CD4-positive, alpha-beta memory T cell (primary cell): ENCODE measurements around the gene OBSCN. TPM values are rescaled to one million over a fixed set of nuclear protein-coding genes. Genes with fewer than 3 reads are reported as not detected.

Source experiments
- CTCF ChIA-PET: fragments of 350-600 bp; sonication (Branson Sonifier 250); formaldehyde crosslinking; loops from one replicate; lab custom pipeline; 2021; ENCODE audit warnings: inconsistent platforms; ENCODE audit not compliant: partially characterized antibody; lab: Charles Lee
- POLR2A ChIA-PET: fragments of 350-600 bp; sonication (Branson Sonifier 250); formaldehyde crosslinking; loops from one replicate; lab custom pipeline; 2021; ENCODE audit not compliant: partially characterized antibody; lab: Charles Lee
- DNase-seq, 5 donors: peaks; one replicate each; pipeline versions ENCODE4 v3.0.0 to v3.0.0-alpha.2; 2020 to 2022; ENCODE audit warnings: mixed read lengths in 1 of 5
- H3K27ac ChIP-seq: one replicate; pipeline ENCODE4 v1.7.0; 2013; ENCODE audit warnings: low read depth, low read length
- H3K27me3 ChIP-seq: 2 replicates; pipeline ENCODE4 v1.7.0; 2013; ENCODE audit warnings: mild to moderate bottlenecking, low read length, moderate library complexity; ENCODE audit not compliant: insufficient read depth
- H3K36me3 ChIP-seq: 2 replicates; pipeline ENCODE4 v1.7.0; 2013; ENCODE audit warnings: mild to moderate bottlenecking, low read length, moderate library complexity; ENCODE audit not compliant: insufficient read depth
- H3K4me1 ChIP-seq: 2 replicates; pipeline ENCODE4 v1.7.0; 2013; ENCODE audit warnings: mild to moderate bottlenecking, low read length, moderate library complexity; ENCODE audit not compliant: insufficient read depth
- H3K4me3 ChIP-seq, 2 donors: one replicate each; pipeline ENCODE4 v1.7.0; 2013; ENCODE audit warnings: low read length in 2 of 2, mild to moderate bottlenecking in 1 of 2
- H3K9me3 ChIP-seq, 2 donors: one replicate each; pipeline ENCODE4 v1.7.0; 2013; ENCODE audit warnings: low read length in 2 of 2, control low read depth in 1 of 2; ENCODE audit not compliant: control insufficient read depth in 1 of 2
- H3K27ac Mint-ChIP-seq, 7 donors: one replicate each; pipeline ENCODE4 v1.8.0; 2020 to 2021; ENCODE audit warnings: mixed read lengths in 7 of 7, mild to moderate bottlenecking in 6 of 7, inconsistent platforms in 3 of 7, moderate library complexity in 3 of 7
- H3K27me3 Mint-ChIP-seq, 2 donors: one replicate each; pipeline ENCODE4 v1.8.0; 2020 to 2021; ENCODE audit warnings: mixed read lengths in 2 of 2
- H3K36me3 Mint-ChIP-seq, 2 donors: one replicate each; pipeline ENCODE4 v1.8.0; 2020 to 2021; ENCODE audit warnings: mixed read lengths in 2 of 2, inconsistent platforms in 1 of 2, mild to moderate bottlenecking in 1 of 2
- H3K4me1 Mint-ChIP-seq, 4 donors: one replicate each; pipeline ENCODE4 v1.8.0; 2020 to 2021; ENCODE audit warnings: mixed read lengths in 4 of 4, mild to moderate bottlenecking in 1 of 4
- H3K4me3 Mint-ChIP-seq, 8 donors: one replicate each; pipeline ENCODE4 v1.8.0; 2020 to 2021; ENCODE audit warnings: mixed read lengths in 8 of 8, mild to moderate bottlenecking in 7 of 8, moderate library complexity in 6 of 8, inconsistent platforms in 3 of 8
- H3K9me3 Mint-ChIP-seq, 8 donors: one replicate each; pipeline ENCODE4 v1.8.0; 2020 to 2021; ENCODE audit warnings: mixed read lengths in 8 of 8, mild to moderate bottlenecking in 5 of 8, inconsistent platforms in 3 of 8, moderate library complexity in 1 of 8
- intact Hi-C: fragments of 100-400 bp; cut with micrococcal nuclease; formaldehyde crosslinking; loops from one replicate; pipeline ENCODE4 v1.15.1; 2023
- polyA plus RNA-seq, 2 donors: library from polyadenylated mRNA; unstranded; fragments of 300-500 nt; fragmentation: Illumina TruSeq; gene quantifications; one replicate each; pipeline ENCODE4 v1.2.3, GENCODE V29; 2021
- total RNA-seq, 2 experiments: library from RNA; stranded (reverse); gene quantifications; one replicate each; pipeline ENCODE4 v1.2.3, GENCODE V29; 2021

OBSCN gene
- total and polyA plus RNA-seq, 4 experiments from 2014 or later: 0.19 to 91.4 (median 39.8) TPM

- H3K4me3 Mint-ChIP-seq: peak overlapping the region; percentile 65 to 82 (median 68)
- no peak for DNase-seq
- no peaks in the 10 kb centered on the region for H3K36me3 ChIP-seq
- no peaks in the 10 kb centered on the region for H3K27me3 ChIP-seq
- intact Hi-C loops: loop anchor here (1.0 to 2.0 kb wide), 8 partner anchors 48 to 301 kb away; partner anchors contain the start of genes GUK1, RNF187 and TRIM11
- H3K27ac ChIP-seq: peak overlapping the region; percentile 21
- peaks cover 3 to 17% (median 9%) of the 10 kb centered on the region in 4 donors for H3K4me1 Mint-ChIP-seq
- H3K9me3 Mint-ChIP-seq: no peaks in the 10 kb centered on the region
- ChIA-PET POLR2A (interaction anchor here (0.6 to 1.6 kb wide), 10 partner anchors 29 to 272 kb away, joined by 3 to 9 read pairs (median 4); partner anchors contain the start of genes IBA57 and TRIM11), CTCF (interaction anchor here (0.7 to 2.0 kb wide), 11 partner anchors 10 to 116 kb away, joined by 3 to 13 read pairs (median 4); partner anchors contain the start of gene IBA57)
- peaks cover 7% of the 10 kb centered on the region for H3K4me1 ChIP-seq
- peak overlapping the region in 3 of 7 donors; percentile 30 to 53 (median 31) for H3K27ac Mint-ChIP-seq
- H3K9me3 ChIP-seq: no peaks in the 10 kb centered on the region
- peaks cover 4 to 7% of the 10 kb centered on the region in 2 donors for H3K36me3 Mint-ChIP-seq
- H3K4me3 ChIP-seq: no peak overlapping the region
- H3K27me3 Mint-ChIP-seq: no peaks in the 10 kb centered on the region
Observed at GRCh38 chr1:228213917-228214808, 6.3 kb downstream of the OBSCN start.

- POLR2A ChIA-PET: interaction anchor here (0.6 to 1.4 kb wide), 2 partner anchors 186 to 191 kb away, joined by 3 to 4 read pairs; partner anchors contain the start of gene TRIM11
- Mint-ChIP-seq H3K27me3 (no peaks in the 10 kb centered on the region), H3K4me3 (peak overlapping the region in 4 of 8 donors; percentile 6 to 65 (median 37)), H3K27ac (peak overlapping the region in 1 of 7 donors; percentile 30), H3K36me3 (peaks cover 4 to 13% of the 10 kb centered on the region in 2 donors), H3K4me1 (peaks cover 3 to 17% (median 9%) of the 10 kb centered on the region in 4 donors), H3K9me3 (no peaks in the 10 kb centered on the region)
- no peak overlapping the region for H3K4me3 ChIP-seq
- H3K27ac ChIP-seq: no peak overlapping the region
- DNase-seq: no peak
- CTCF ChIA-PET: interaction anchor here (1.1 to 2.0 kb wide), 4 partner anchors 9 to 115 kb away, joined by 3 to 13 read pairs (median 5); no protein-coding TSS in a partner anchor
- H3K4me1 ChIP-seq: peaks cover 7% of the 10 kb centered on the region
- no peaks in the 10 kb centered on the region for H3K27me3 ChIP-seq
- intact Hi-C loops: no loop called here
- H3K36me3 ChIP-seq: no peaks in the 10 kb centered on the region
- H3K9me3 ChIP-seq: no peaks in the 10 kb centered on the region
Observed at GRCh38 chr1:228214921-228215662, 7.2 kb downstream of the OBSCN start.

- Mint-ChIP-seq H3K4me3 (peak overlapping the region in 1 of 8 donors; percentile 26), H3K36me3 (peaks cover 5 to 14% of the 10 kb centered on the region in 2 donors), H3K27ac (peak overlapping the region in 2 of 7 donors; percentile 32 to 88), H3K9me3 (no peaks in the 10 kb centered on the region), H3K4me1 (peaks cover 3 to 17% (median 9%) of the 10 kb centered on the region in 4 donors), H3K27me3 (no peaks in the 10 kb centered on the region)
- Histone ChIP-seq H3K36me3 (no peaks in the 10 kb centered on the region), H3K4me1 (peaks cover 7% of the 10 kb centered on the region), H3K4me3 (no peak overlapping the region), H3K27ac (no peak overlapping the region), H3K9me3 (no peaks in the 10 kb centered on the region), H3K27me3 (no peaks in the 10 kb centered on the region)
- intact Hi-C loops: no loop called here
- no peak for DNase-seq
- ChIA-PET CTCF (interaction anchor here (2.0 kb wide), 1 partner anchor 85 kb away, joined by 5 read pairs; no protein-coding TSS in a partner anchor), POLR2A (no interaction called here)
Observed at GRCh38 chr1:228215663-228216116, 7.8 kb downstream of the OBSCN start.

GRCh38 chr1:228216371-228217320 is 8.8 kb downstream of the OBSCN start:
- ChIA-PET CTCF (interaction anchor here (0.7 to 1.2 kb wide), 2 partner anchors 11 to 70 kb away, joined by 3 to 4 read pairs; no protein-coding TSS in a partner anchor), POLR2A (no interaction called here)
- Histone ChIP-seq H3K27me3 (no peaks in the 10 kb centered on the region), H3K36me3 (no peaks in the 10 kb centered on the region), H3K27ac (no peak overlapping the region), H3K4me1 (peaks cover 7% of the 10 kb centered on the region), H3K4me3 (no peak overlapping the region), H3K9me3 (no peaks in the 10 kb centered on the region)
- intact Hi-C loops: no loop called here
- no peaks in the 10 kb centered on the region for H3K9me3 Mint-ChIP-seq
- H3K36me3 Mint-ChIP-seq: peaks cover 11 to 14% of the 10 kb centered on the region in 2 donors
- no peak overlapping the region for H3K4me3 Mint-ChIP-seq
- H3K4me1 Mint-ChIP-seq: peaks cover 2 to 11% (median 4%) of the 10 kb centered on the region in 4 donors
- no peak for DNase-seq
- no peaks in the 10 kb centered on the region for H3K27me3 Mint-ChIP-seq
- peak overlapping the region in 1 of 7 donors; percentile 48 for H3K27ac Mint-ChIP-seq

GRCh38 chr1:228217551-228218344 is 9.9 kb downstream of the OBSCN start:
- intact Hi-C loops: no loop called here
- no peaks in the 10 kb centered on the region for H3K9me3 ChIP-seq
- peaks cover 7% of the 10 kb centered on the region for H3K4me1 ChIP-seq
- ChIA-PET POLR2A (no interaction called here), CTCF (interaction anchor here (1.2 kb wide), 1 partner anchor 69 kb away, joined by 4 read pairs; no protein-coding TSS in a partner anchor)
- Mint-ChIP-seq H3K27ac (peak overlapping the region in 2 of 7 donors; percentile 17 to 31), H3K4me3 (peak overlapping the region in 1 of 8 donors; percentile 48), H3K4me1 (peaks cover 2 to 11% (median 4%) of the 10 kb centered on the region in 4 donors), H3K36me3 (peaks cover 20 to 21% of the 10 kb centered on the region in 2 donors), H3K27me3 (no peaks in the 10 kb centered on the region), H3K9me3 (no peaks in the 10 kb centered on the region)
- H3K36me3 ChIP-seq: no peaks in the 10 kb centered on the region
- no peak for DNase-seq
- no peaks in the 10 kb centered on the region for H3K27me3 ChIP-seq
- H3K27ac ChIP-seq: no peak overlapping the region
- no peak overlapping the region for H3K4me3 ChIP-seq
